Fibroblast of the conjunctiva (primary cell): Measurements from ENCODE around the gene MINPP1.
"Not testable (repeated sequence)": the region's sequence is repeated elsewhere in the genome, so short reads cannot be mapped to it uniquely, and the experiment has no call there.

Source experiments
- DNase-seq: peaks from one replicate; pipeline ENCODE4 v3.0.0-alpha.2; 2010; ENCODE audit warnings: low read depth

MINPP1 gene

GRCh38 chr10:87504640-87505365 lies at the start of gene MINPP1:
MINPP1 (plus strand) TSS chr10:87504893; CDS start chr10:87504916, 23 bp downstream.
- peak; percentile 69 for DNase-seq

GRCh38 chr10:87456586-87457220 lies 48.0 kb upstream of the MINPP1 start:
- DNase-seq = not testable (repeated sequence)

- not testable (repeated sequence) for DNase-seq
Observed at GRCh38 chr10:87461751-87462150, 42.9 kb upstream of the MINPP1 start.

GRCh38 chr10:87466849-87467248 lies 37.8 kb upstream of the MINPP1 start:
- DNase-seq = not testable (repeated sequence)

GRCh38 chr10:87488733-87489132 lies 16.0 kb upstream of the MINPP1 start:
- not testable (repeated sequence) for DNase-seq

- DNase-seq = not testable (repeated sequence)
Observed at GRCh38 chr10:87490285-87490684, 14.4 kb upstream of the MINPP1 start.

- not testable (repeated sequence) for DNase-seq
Observed at GRCh38 chr10:87492450-87492849, 12.2 kb upstream of the MINPP1 start.

- DNase-seq = not testable (repeated sequence)
Observed at GRCh38 chr10:87495446-87495845, 9.2 kb upstream of the MINPP1 start.

GRCh38 chr10:87497386-87497785 lies 7.3 kb upstream of the MINPP1 start:
- not testable (repeated sequence) for DNase-seq

- not testable (repeated sequence) for DNase-seq
Observed at GRCh38 chr10:87498106-87498789, 6.4 kb upstream of the MINPP1 start.

- no peak for DNase-seq
Observed at GRCh38 chr10:87500646-87501048, 4.0 kb upstream of the MINPP1 start.

GRCh38 chr10:87503401-87503800 lies 1.3 kb upstream of the MINPP1 start:
- no peak for DNase-seq

- no peak for DNase-seq
Observed at GRCh38 chr10:87503886-87504285, 807 bp upstream of the MINPP1 start.

- DNase-seq = no peak
Observed at GRCh38 chr10:87504307-87504639, 420 bp upstream of the MINPP1 start.

- peak; percentile 21 for DNase-seq
Observed at GRCh38 chr10:87505366-87506111, 846 bp downstream of the MINPP1 start.

- DNase-seq = no peak
Observed at GRCh38 chr10:87506956-87507355, 2.3 kb downstream of the MINPP1 start.

GRCh38 chr10:87507879-87508483 lies 3.3 kb downstream of the MINPP1 start:
- no peak for DNase-seq

- DNase-seq = no peak
Observed at GRCh38 chr10:87508837-87509236, 4.1 kb downstream of the MINPP1 start.

GRCh38 chr10:87510025-87510424 lies 5.3 kb downstream of the MINPP1 start:
- DNase-seq = no peak

GRCh38 chr10:87511526-87511925 lies 6.8 kb downstream of the MINPP1 start:
- DNase-seq = no peak

GRCh38 chr10:87518937-87519336 lies 14.2 kb downstream of the MINPP1 start:
- DNase-seq = no peak

- DNase-seq = no peak
Observed at GRCh38 chr10:87519582-87519981, 14.9 kb downstream of the MINPP1 start.
